Measurements from ENCODE around the gene ZNF790.

Gene ZNF790

GRCh38 chr19:36821758-36822157 is 16.4 kb downstream of the ZNF790 start:
- TF ChIP-seq TAF1 (IDR thresholded peaks at IDR 0.05; ENCODE audit: borderline replicate concordance, insufficient read depth, low read length) (no peak), SIN3A (IDR thresholded peaks at IDR 0.05; ENCODE audit: borderline replicate concordance, insufficient read depth, low read length) (no peak), POLR2AphosphoS5 (IDR thresholded peaks at IDR 0.05; ENCODE audit: low read depth, low read length) (no peak), FOXP2 (optimal IDR thresholded peaks at IDR 0.05; ENCODE audit: borderline replicate concordance, extremely low read depth, extremely low read length, insufficient read depth) (no peak)
- TF ChIP-seq, protein P1, sequence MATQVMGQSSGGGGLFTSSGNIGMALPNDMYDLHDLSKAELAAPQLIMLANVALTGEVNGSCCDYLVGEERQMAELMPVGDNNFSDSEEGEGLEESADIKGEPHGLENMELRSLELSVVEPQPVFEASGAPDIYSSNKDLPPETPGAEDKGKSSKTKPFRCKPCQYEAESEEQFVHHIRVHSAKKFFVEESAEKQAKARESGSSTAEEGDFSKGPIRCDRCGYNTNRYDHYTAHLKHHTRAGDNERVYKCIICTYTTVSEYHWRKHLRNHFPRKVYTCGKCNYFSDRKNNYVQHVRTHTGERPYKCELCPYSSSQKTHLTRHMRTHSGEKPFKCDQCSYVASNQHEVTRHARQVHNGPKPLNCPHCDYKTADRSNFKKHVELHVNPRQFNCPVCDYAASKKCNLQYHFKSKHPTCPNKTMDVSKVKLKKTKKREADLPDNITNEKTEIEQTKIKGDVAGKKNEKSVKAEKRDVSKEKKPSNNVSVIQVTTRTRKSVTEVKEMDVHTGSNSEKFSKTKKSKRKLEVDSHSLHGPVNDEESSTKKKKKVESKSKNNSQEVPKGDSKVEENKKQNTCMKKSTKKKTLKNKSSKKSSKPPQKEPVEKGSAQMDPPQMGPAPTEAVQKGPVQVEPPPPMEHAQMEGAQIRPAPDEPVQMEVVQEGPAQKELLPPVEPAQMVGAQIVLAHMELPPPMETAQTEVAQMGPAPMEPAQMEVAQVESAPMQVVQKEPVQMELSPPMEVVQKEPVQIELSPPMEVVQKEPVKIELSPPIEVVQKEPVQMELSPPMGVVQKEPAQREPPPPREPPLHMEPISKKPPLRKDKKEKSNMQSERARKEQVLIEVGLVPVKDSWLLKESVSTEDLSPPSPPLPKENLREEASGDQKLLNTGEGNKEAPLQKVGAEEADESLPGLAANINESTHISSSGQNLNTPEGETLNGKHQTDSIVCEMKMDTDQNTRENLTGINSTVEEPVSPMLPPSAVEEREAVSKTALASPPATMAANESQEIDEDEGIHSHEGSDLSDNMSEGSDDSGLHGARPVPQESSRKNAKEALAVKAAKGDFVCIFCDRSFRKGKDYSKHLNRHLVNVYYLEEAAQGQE (IDR thresholded peaks at IDR 0.05; ENCODE audit: insufficient read depth in 1 of 2, low read depth in 2 of 2, low read length in 2 of 2): no peak

DNA sequence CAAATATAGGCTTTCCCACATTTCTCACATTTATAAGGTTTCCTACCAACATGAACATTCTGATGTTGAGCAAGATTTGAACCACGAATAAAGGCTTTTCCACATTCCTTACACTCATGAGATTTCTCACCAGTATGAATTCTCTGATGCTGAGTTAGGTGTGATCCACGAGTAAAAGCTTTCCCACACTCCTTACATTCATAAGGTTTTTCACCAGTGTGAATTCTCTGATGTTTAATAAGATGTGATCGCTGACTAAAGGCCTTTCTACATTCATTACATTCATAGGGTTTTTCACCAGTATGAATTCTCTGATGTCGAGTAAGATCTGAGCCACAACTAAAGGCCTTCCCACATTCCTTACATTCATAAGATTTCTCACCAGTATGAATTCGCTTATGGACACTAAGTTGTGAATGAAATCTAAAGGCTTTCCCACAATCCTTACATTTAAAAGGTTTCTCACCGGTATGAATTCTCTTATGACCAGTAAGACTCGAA is 19.0 kb downstream of the ZNF790 start:
- no peak for TF ChIP-seq POLR2AphosphoS5 (IDR thresholded peaks at IDR 0.05; ENCODE audit: low read depth, low read length)
- TF ChIP-seq TAF1 (IDR thresholded peaks at IDR 0.05; ENCODE audit: borderline replicate concordance, insufficient read depth, low read length): no peak
- TF ChIP-seq, protein P1 (IDR thresholded peaks at IDR 0.05; ENCODE audit: insufficient read depth in 1 of 2, low read depth in 2 of 2, low read length in 2 of 2): no peak
- TF ChIP-seq FOXP2 (optimal IDR thresholded peaks at IDR 0.05; ENCODE audit: borderline replicate concordance, extremely low read depth, extremely low read length, insufficient read depth): no peak
- TF ChIP-seq SIN3A (IDR thresholded peaks at IDR 0.05; ENCODE audit: borderline replicate concordance, insufficient read depth, low read length): no peak

- TF ChIP-seq POLR2AphosphoS5 (IDR thresholded peaks at IDR 0.05; ENCODE audit: low read depth, low read length): no peak
- TF ChIP-seq, protein P1 (IDR thresholded peaks at IDR 0.05; ENCODE audit: insufficient read depth in 1 of 2, low read depth in 2 of 2, low read length in 2 of 2): no peak
- TF ChIP-seq TAF1 (IDR thresholded peaks at IDR 0.05; ENCODE audit: borderline replicate concordance, insufficient read depth, low read length): no peak
- no peak for TF ChIP-seq FOXP2 (optimal IDR thresholded peaks at IDR 0.05; ENCODE audit: borderline replicate concordance, extremely low read depth, extremely low read length, insufficient read depth)
- TF ChIP-seq SIN3A (IDR thresholded peaks at IDR 0.05; ENCODE audit: borderline replicate concordance, insufficient read depth, low read length): no peak
Observed at GRCh38 chr19:36807029-36807428, 31.2 kb downstream of the ZNF790 start.

GRCh38 chr19:36805364-36805763 is 32.8 kb downstream of the ZNF790 start:
- TF ChIP-seq SIN3A (IDR thresholded peaks at IDR 0.05; ENCODE audit: borderline replicate concordance, insufficient read depth, low read length): no peak

DNA sequence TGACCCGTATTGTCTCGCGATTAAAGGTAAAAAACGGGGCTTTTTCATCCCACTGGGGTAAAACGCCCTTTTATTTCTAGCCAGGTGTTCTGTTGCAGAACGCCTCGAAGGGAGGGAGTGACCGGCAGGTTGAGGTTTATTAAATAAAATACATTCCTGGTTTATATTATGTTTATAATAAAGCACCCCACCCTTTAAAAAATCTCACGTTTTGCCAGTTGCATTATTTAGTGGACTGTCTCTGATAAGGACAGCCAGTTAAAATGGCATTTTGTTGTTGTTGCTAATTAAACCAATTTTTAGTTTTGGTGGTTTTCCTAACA is 40.4 kb downstream of the ZNF790 start:
- TF ChIP-seq POLR2AphosphoS5 (IDR thresholded peaks at IDR 0.05; ENCODE audit: low read depth, low read length): no peak
- TF ChIP-seq, protein P1 (IDR thresholded peaks at IDR 0.05; ENCODE audit: insufficient read depth in 1 of 2, low read depth in 2 of 2, low read length in 2 of 2): no peak
- TF ChIP-seq FOXP2 (optimal IDR thresholded peaks at IDR 0.05; ENCODE audit: borderline replicate concordance, extremely low read depth, extremely low read length, insufficient read depth): no peak
- TF ChIP-seq SIN3A (IDR thresholded peaks at IDR 0.05; ENCODE audit: borderline replicate concordance, insufficient read depth, low read length): no peak
- no peak for TF ChIP-seq TAF1 (IDR thresholded peaks at IDR 0.05; ENCODE audit: borderline replicate concordance, insufficient read depth, low read length)
